Testis (tissue), 3 donors: ENCODE measurements around the gene CDS2. TPM values are rescaled to one million over a fixed set of nuclear protein-coding genes. Genes with fewer than 3 reads are reported as not detected.

ENCODE experiments used
- DNase-seq: peaks from one replicate; pipeline ENCODE4 v3.0.0-alpha.2; 2019
- H3K27ac ChIP-seq, 2 donors: fragments of 200-600 bp; sonication (generic); one replicate each; pipeline ENCODE4 v1.5.1; 2019
- H3K27me3 ChIP-seq: fragments of 200-600 bp; sonication (generic); one replicate; pipeline ENCODE4 v1.5.1; 2019
- H3K36me3 ChIP-seq: fragments of 200-600 bp; sonication (generic); one replicate; pipeline ENCODE4 v1.5.1; 2017; ENCODE audit warnings: low read depth; ENCODE audit errors: missing control alignments
- H3K4me1 ChIP-seq: fragments of 200-600 bp; sonication (generic); one replicate; pipeline ENCODE4 v1.5.1; 2019
- H3K4me3 ChIP-seq, 2 donors: fragments of 200-600 bp; sonication (generic); one replicate each; pipeline ENCODE4 v1.5.1; 2017 to 2019
- H3K9me3 ChIP-seq: fragments of 200-600 bp; sonication (generic); one replicate; pipeline ENCODE4 v1.5.1; 2017
- CTCF ChIP-seq, 3 experiments: fragments of 450-650 bp in 2 of 3; fragments of 200-600 bp in 1 of 3; sonication (generic) in 1 of 3; IDR thresholded peaks; one replicate each; pipeline ENCODE4 v1.5.1; 2016 to 2019; ENCODE audit warnings: antibody characterized with exemption in 3 of 3, mild to moderate bottlenecking in 2 of 3, moderate library complexity in 1 of 3
- POLR2A ChIP-seq: fragments of 450-650 bp; IDR thresholded peaks from one replicate; pipeline ENCODE4 v1.6.1; 2017; ENCODE audit warnings: antibody characterized with exemption, mild to moderate bottlenecking, moderate library complexity
- WGBS, 2 donors: methylation state at CpG; one replicate each; pipeline ENCODE4 v1.1.5; 2018; 5-methylcytosine and 5-hydroxymethylcytosine counted together
- intact Hi-C: fragments of 100-400 bp; cut with DNase I; formaldehyde crosslinking; loops from one replicate; pipeline ENCODE4 v1.15.1; 2023; ENCODE audit warnings: low total_unique reads
- polyA plus RNA-seq: library from polyadenylated mRNA; stranded (reverse); fragments of 350-450 nt; fragmentation: Illumina TruSeq; extraction: RNeasy Lipid Tissue Mini Kit (QIAGEN cat#74804); gene quantifications from one replicate; pipeline ENCODE4 v1.2.3, GENCODE V29; 2014; ENCODE audit warnings: low read depth, low replicate concordance; ENCODE audit not compliant: insufficient read depth
- total RNA-seq, 2 donors: library from RNA; depleted of rRNA; stranded (reverse); fragments of >200 nt; gene quantifications; one replicate each; pipeline ENCODE4 v1.2.3, GENCODE V29; 2016

The CDS2 gene
- total and polyA plus RNA-seq, 3 donors from 2014 or later, result 55.0 to 71.0 (median 65.7) TPM

GRCh38 chr20:5220321-5221060, 93.7 kb downstream of the CDS2 start:
- Histone ChIP-seq H3K4me3 (no peak overlapping the region), H3K4me1 (no peaks in the 10 kb centered on the region), H3K27me3 (no peaks in the 10 kb centered on the region), H3K36me3 (no peaks in the 10 kb centered on the region), H3K27ac (no peak overlapping the region), H3K9me3 (no peaks in the 10 kb centered on the region)
- 85 to 88% methylated on average over 7 of the region's 7 CpGs for WGBS, 2 donors
- no peak for TF ChIP-seq CTCF (IDR thresholded peaks at IDR 0.05)
- TF ChIP-seq POLR2A, result no peak
- intact Hi-C loops, result no loop called here
- DNase-seq, result no peak

DNA sequence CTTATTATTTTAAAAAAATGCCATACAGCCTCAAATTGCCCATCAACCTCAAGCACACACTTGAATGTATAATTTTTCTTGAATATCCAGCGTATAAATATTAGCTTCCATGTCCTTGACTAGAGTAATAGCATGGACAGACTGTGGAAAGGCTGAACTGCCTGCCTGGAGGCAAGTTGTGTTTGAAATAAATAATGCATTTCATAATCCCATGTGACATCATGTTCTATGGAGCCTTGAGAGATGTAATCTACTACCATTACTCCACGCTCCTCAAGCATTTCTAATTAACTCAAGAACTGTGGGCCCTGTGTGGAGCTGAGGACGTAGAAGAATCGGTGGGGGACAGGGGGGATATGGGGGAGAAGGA, 94.2 kb downstream of the CDS2 start:
- H3K27ac ChIP-seq, result no peak overlapping the region
- no peaks in the 10 kb centered on the region for H3K9me3 ChIP-seq
- no peaks in the 10 kb centered on the region for H3K27me3 ChIP-seq
- intact Hi-C loops, result no loop called here
- H3K4me1 ChIP-seq, result no peaks in the 10 kb centered on the region
- DNase-seq, result no peak
- H3K36me3 ChIP-seq, result no peaks in the 10 kb centered on the region
- WGBS, 2 donors, result 91 to 93% methylated on average over 4 of the region's 4 CpGs
- H3K4me3 ChIP-seq, result no peak overlapping the region
- TF ChIP-seq POLR2A (no peak), CTCF (IDR thresholded peaks at IDR 0.05) (no peak)

GRCh38 chr20:5222919-5223634, 96.3 kb downstream of the CDS2 start:
- intact Hi-C loops, result no loop called here
- Histone ChIP-seq H3K27me3 (no peaks in the 10 kb centered on the region), H3K27ac (no peak overlapping the region), H3K36me3 (no peaks in the 10 kb centered on the region), H3K4me1 (no peaks in the 10 kb centered on the region), H3K4me3 (no peak overlapping the region), H3K9me3 (no peaks in the 10 kb centered on the region)
- TF ChIP-seq POLR2A (no peak), CTCF (IDR thresholded peaks at IDR 0.05) (peak; percentile 83 to 91 (median 90))
- peak; percentile 86 for DNase-seq
- WGBS, 2 donors, result 22 to 27% methylated on average over 11 of the region's 11 CpGs

DNA sequence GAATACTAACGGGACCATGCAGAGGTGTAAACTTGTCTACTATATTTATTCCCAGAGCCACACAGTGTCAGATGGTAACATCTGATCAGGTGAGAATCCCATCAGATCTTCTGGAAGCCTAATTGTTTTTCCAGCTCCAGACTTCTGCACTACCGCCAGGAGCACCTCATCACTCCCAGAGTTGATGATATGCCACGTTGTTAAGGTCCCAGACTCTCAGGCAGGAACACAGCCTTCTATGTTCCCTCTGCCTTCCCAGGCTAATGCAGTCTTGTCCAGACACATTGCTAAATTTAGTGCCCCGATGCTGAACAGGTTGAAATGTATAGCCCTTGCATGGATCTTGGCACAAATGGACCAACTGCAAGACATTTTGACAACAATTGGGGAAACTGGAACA, 103.7 kb downstream of the CDS2 start:
- TF ChIP-seq POLR2A, result no peak
- 51 to 64% methylated on average over 4 of the region's 4 CpGs for WGBS, 2 donors
- Histone ChIP-seq H3K4me1 (no peaks in the 10 kb centered on the region), H3K36me3 (no peaks in the 10 kb centered on the region), H3K27me3 (no peaks in the 10 kb centered on the region), H3K27ac (no peak overlapping the region), H3K9me3 (no peaks in the 10 kb centered on the region), H3K4me3 (no peak overlapping the region)
- intact Hi-C loops, result no loop called here
- DNase-seq, result no peak

DNA sequence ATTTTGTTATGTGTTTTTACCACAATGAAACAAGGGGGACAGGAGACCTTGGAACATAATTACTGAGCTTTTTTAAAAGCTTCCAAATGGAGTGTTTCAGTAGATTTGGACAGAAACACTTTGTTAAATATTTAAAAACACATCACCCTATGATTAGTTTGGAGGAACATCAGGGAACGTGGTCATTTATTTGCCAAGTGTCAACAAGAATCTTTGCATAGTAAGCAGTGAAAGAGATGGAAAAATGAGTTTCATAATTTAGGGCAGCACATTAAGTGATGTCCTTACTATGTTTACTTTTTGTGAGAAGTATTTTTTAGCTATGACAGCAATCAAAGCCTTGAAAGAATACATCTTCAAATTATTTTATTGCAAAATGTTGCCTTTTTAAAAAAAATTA, 107.3 kb downstream of the CDS2 start:
- H3K9me3 ChIP-seq, result no peaks in the 10 kb centered on the region
- no peak overlapping the region for H3K4me3 ChIP-seq
- TF ChIP-seq POLR2A (no peak), CTCF (IDR thresholded peaks at IDR 0.05) (no peak)
- H3K27ac ChIP-seq, result no peak overlapping the region
- intact Hi-C loops, result no loop called here
- no peak for DNase-seq
- no peaks in the 10 kb centered on the region for H3K27me3 ChIP-seq
- H3K4me1 ChIP-seq, result no peaks in the 10 kb centered on the region
- H3K36me3 ChIP-seq, result no peaks in the 10 kb centered on the region
- 27 to 45% methylated on average over 1 of the region's 1 CpG for WGBS, 2 donors
